PC-9 (cell line): Measurements from ENCODE around the gene LCE2A.

Experiments
- CTCF ChIP-seq: fragments of 200-600 bp; sonication (generic); conservative IDR thresholded peaks from 2 replicates; pipeline ENCODE4 v1.6.1; 2017; ENCODE audit warnings: mixed run types, antibody characterized with exemption, mild to moderate bottlenecking, moderate library complexity
- EZH2 ChIP-seq: fragments of 200-600 bp; sonication (generic); IDR thresholded peaks from 2 replicates; pipeline ENCODE4 v1.8.0; 2017; ENCODE audit warnings: antibody characterized with exemption, low read depth

GRCh38 chr1:152697701-152698600 is at the start of gene LCE2A:
- TF ChIP-seq CTCF = no peak
- no peak for TF ChIP-seq EZH2
